Tibial nerve (tissue), 3 donors: ENCODE data around the gene KMT2C.

Source experiments
- POLR2A ChIP-seq, 2 donors: fragments of 450-650 bp; IDR thresholded peaks; one replicate each; pipeline ENCODE4 v1.6.1; 2017; ENCODE audit warnings: antibody characterized with exemption in 2 of 2, mild to moderate bottlenecking in 2 of 2, moderate library complexity in 2 of 2
- TF ChIP-seq, protein P1 (sequence below), 5 experiments: fragments of 200-600 bp in 3 of 5; fragments of 450-650 bp in 2 of 5; sonication (generic) in 3 of 5; IDR thresholded peaks; one replicate each; pipeline ENCODE4 v1.5.1; 2016 to 2019; ENCODE audit warnings: antibody characterized with exemption in 5 of 5, mild to moderate bottlenecking in 3 of 5, moderate library complexity in 2 of 5

DNA sequence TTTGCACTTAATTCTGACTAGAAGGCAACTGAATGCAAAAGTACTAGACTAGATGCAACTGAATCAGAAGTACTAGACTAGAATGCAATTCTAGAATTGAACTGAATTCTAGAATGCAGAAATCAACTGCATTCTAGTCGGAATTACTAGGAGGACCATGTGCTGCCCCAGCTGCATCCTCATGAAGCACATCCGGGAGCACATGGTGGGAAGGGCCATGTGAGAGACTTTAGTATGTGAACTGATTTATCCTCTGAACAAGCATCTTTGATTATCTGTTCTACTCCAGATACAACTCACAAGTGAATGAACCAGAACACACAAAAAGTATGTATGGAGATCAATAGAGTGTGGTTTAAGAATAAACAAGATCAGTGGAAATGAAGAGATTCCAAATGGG, 295.2 kb downstream of the KMT2C start:
- TF ChIP-seq, protein P1, sequence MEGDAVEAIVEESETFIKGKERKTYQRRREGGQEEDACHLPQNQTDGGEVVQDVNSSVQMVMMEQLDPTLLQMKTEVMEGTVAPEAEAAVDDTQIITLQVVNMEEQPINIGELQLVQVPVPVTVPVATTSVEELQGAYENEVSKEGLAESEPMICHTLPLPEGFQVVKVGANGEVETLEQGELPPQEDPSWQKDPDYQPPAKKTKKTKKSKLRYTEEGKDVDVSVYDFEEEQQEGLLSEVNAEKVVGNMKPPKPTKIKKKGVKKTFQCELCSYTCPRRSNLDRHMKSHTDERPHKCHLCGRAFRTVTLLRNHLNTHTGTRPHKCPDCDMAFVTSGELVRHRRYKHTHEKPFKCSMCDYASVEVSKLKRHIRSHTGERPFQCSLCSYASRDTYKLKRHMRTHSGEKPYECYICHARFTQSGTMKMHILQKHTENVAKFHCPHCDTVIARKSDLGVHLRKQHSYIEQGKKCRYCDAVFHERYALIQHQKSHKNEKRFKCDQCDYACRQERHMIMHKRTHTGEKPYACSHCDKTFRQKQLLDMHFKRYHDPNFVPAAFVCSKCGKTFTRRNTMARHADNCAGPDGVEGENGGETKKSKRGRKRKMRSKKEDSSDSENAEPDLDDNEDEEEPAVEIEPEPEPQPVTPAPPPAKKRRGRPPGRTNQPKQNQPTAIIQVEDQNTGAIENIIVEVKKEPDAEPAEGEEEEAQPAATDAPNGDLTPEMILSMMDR (IDR thresholded peaks at IDR 0.05) = no peak
- TF ChIP-seq POLR2A (IDR thresholded peaks at IDR 0.05) = no peak
